HG02973 (cell line): ENCODE measurements around the gene ADGRL2.
A peak's percentile ranks its signal among the peaks of the same experiment; 100 is the strongest.

Source experiments
- ATAC-seq: cut with Tn5 transposase; IDR thresholded peaks from one replicate; pipeline ENCODE4 v1.9.1; 2021; ENCODE audit warnings: moderate library complexity; ENCODE audit not compliant: unreplicated experiment

The ADGRL2 gene

GRCh38 chr1:81800695-81801650, at the start of gene ADGRL2:
Gene ADGRL2 (plus strand): TSS chr1:81800934. CDS start chr1:81836985, 36,051 bp downstream.
- peak; percentile 73 for ATAC-seq

DNA sequence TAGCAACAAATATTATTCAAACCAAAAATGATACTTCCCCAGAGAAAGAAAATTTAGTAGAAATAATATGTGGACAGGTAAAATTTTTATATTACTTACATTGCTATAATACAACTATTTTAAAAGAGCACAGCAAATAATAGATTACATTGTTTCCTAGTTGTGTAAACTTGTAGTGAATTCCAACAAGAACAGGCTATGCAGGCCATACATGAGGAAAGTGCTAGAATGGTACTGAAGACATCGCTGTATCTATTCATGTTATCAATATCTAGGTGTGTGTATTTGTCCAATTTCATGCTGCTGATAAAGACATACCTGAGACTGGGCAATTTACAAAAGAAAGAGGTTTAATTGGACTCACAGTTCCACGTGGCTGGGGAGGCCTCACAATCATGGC, 47.9 kb upstream of the ADGRL2 start:
- no peak for ATAC-seq

GRCh38 chr1:81754424-81754823, 46.3 kb upstream of the ADGRL2 start:
- ATAC-seq, result no peak

DNA sequence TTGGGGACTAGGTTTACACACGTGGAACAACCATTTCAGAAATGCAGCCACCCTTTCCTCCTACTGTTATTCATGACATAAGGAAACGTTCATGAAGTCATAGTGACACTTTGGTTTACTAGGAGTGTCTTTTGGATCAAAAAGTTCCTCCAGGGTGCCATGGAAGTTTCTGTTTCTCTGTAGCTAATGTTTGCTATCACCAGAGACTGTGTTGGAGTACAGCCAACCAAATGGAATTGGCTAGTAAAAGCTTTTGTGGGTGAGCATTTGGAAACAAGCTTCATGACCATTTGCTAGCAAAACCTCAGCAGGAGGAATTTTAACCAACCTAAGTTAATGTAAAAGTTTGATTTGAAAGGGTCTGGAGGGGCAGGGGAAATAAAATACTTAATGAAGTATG, 43.9 kb upstream of the ADGRL2 start:
- ATAC-seq, result no peak

- ATAC-seq, result no peak
Measured at GRCh38 chr1:81757398-81758020, 43.2 kb upstream of the ADGRL2 start.

DNA sequence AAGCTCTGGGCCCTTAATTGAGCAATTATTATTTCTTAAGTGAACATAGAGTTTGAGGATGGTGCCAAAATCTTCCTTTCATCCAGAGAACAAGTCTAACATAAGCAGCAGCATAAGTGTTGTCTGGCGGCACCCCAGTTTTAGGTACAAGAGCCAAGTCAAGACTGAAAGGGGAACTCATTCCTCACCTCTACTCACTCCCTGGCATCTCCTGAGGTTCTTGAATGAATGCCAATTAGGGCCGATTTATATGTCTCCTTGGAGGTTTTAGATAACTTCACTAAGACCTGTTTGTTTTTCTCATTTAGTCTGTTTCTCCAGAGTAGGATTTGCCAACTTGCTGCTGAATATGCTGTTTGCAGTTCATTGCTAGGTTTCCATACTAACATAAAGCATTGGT, 42.6 kb upstream of the ADGRL2 start:
- no peak for ATAC-seq

GRCh38 chr1:81760477-81761097, 40.1 kb upstream of the ADGRL2 start:
- ATAC-seq, result no peak

DNA sequence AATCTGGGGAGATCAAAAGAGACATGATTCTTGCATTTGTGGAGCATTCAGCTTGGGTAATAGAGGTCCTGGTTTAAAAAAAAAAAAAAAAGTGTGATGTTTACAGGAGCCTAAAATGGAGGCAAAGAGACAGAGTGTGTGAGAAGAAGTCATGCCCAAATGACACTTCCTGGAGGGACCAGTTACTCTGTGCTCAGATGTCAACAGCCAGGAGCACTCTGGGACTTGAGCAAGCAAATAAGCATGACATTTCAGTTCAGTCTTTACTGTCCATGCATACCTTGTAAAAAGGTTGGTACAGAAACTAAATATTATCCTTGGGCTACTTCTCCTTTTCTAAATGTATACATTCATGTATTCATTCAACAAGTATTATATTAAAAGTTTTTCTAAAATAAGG, 25.2 kb upstream of the ADGRL2 start:
- ATAC-seq, result no peak

- ATAC-seq, result no peak
Measured at GRCh38 chr1:81780705-81781454, 19.9 kb upstream of the ADGRL2 start.

DNA sequence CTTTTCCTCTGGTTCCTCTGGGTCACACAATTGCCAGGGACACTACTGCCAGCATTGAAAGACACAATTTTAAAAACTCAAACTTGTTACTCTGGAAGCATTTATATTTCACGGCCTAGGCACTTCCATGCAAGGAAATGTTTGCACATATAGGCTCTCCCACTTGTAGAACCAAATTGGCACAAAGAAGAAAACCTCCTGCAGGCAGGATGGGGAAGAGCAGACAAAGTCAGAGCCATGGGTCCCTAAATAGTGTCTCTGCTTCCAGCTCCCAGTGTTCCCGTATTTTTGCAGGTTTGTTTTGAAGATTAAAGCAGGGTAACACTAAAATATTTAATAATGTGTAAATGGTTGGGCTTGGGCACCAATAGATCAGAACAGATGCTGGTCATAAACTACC, 19.0 kb upstream of the ADGRL2 start:
- ATAC-seq, result no peak

DNA sequence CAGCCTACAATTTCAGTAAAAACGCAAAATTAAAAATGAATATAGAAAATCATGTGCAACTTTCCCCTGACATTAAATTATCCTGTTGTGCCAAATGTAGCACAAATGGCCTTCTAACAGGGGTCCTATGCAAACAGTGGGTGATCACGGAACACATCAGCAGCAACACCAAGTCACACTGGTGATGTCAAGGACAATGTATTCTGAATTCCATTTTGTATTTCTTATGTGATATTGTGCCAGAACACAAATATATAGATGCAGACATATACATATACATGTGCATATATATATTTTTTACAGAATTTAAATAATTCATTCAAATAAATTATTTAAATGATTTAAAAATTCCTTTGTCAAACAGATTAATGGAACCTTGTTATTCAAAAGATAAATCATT, 8.6 kb upstream of the ADGRL2 start:
- no peak for ATAC-seq

GRCh38 chr1:81797701-81798100, 3.0 kb upstream of the ADGRL2 start:
- no peak for ATAC-seq

- ATAC-seq, result no peak
Measured at GRCh38 chr1:81799939-81800694, 617 bp upstream of the ADGRL2 start.

DNA sequence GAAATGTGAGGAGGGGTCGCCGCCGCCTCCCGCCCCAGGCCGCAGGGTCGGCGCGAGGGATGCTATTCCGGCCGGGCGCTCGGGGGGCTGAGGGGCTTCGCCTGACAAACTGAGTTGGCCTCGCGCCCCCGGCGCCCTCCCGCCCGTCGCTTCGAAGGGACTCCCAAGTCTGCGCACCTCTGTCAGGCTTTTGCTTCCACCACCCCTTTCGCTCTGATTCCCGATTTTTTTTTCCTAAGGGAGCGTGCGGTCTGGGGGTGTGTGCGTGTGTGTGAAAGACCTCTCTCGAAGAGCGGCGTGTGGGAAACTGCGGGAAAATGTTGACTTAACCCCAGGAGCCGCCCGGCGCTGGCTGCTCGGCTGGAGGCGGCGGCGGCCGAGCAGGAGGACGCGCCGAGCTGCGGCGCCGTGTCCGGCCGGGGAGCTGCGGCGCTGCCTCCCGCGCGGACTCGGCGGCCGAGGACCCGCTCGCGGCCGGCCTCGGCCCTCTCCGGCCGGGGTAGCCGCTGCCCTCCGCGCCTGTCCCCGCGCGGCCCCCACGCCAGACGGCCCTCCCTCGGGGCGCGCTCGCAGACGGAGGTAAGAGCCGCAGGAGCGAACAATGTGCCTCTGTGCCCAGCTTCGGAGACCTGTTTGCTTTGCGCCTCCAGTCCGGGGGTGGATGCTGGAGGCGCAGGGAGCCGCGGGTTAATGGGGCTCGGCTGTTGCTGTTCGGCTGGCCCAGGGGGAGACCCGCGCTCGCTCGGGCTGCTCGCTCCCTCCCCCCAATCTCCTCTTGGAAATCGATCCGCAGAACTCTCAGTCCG, 1.1 kb downstream of the ADGRL2 start:
- ATAC-seq, result no peak

- no peak for ATAC-seq
Measured at GRCh38 chr1:81802457-81802706, 1.6 kb downstream of the ADGRL2 start.

DNA sequence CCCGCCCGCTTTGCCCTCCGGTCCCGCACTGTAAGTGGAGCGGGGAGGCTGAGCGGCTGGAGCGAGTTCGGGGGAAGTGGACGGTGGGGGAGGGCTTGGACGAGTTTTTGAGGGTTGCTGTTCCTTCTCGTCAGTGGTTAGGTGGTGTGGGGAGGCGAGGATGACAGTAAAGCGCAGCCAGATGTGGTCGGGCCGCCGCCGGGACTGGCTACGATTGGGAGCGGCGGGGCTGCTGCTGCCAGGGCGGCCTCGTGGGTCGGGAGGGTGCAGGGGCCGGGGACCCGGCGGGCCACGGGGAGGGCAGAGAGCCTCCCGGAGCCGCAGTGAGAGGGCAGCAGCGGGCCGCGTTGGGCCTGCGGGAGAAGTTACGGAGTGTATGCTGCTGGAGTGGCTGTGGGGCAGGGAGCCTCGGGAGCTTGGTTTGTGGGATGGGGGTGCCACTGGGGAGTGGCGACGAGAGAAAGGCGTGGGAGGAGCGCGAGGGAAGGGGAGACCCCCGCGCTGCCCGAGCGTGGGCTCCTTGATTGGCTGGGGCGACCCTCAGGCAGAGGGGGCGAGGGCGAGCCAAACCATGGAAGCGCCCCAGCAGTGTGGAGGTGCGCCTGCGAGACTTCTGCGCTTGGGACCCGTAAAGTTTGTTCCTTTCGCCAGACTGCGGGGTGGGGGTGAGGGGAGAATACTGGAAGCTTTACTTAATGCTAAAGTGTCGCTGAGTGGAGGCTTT, 2.1 kb downstream of the ADGRL2 start:
- ATAC-seq, result no peak

GRCh38 chr1:81803431-81804110, 2.8 kb downstream of the ADGRL2 start:
- no peak for ATAC-seq

DNA sequence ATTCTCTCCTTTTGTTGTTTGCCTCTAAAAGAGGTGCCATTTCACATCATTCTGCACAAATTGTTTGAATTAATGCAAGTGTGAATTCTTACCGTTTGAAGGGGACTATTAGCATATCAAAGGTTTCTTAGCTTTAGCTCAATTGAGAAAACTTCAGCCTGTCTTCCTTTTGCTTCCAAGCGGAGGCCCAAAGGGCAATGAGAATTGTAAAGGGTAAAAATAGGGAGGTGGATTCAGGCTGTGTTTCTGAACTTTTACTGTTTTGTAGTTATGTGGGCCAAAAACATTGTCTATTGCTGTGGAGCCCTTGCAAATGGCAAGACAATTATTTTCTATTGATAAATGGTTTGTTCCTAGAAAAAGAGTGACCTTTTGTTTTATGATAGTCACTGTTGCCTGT, 3.6 kb downstream of the ADGRL2 start:
- ATAC-seq, result no peak
